CD4-positive, alpha-beta T cell treated with Interleukin-17A for 1 hour (primary cell): ENCODE data around the gene NKG7.
A peak's percentile ranks its signal among the peaks of the same experiment; 100 is the strongest.

Source experiments
- DNase-seq: peaks from one replicate; pipeline ENCODE4 v3.0.0-alpha.2; 2020

NKG7 gene

DNA sequence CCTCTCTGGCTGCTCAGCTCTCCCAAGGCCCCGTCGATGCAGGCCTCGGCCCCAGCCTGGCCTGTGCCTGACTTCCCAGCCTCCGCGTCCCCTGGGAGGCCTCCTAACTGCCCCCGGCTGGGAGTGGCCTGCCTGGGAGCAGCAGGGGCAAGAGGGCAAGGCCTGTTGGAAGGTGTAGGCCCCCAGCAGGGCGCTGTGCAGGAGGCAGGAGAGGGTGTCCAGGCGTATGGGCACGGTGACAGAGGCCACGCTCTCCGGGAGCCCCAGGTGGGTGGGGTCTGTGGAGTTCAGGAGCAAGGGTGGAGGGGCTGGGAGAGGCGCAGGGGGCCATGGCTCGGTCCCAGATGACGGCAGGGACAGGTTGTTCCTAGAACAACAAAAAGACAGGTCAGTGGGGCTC lies 16.7 kb upstream of the NKG7 start:
- DNase-seq = no peak

DNA sequence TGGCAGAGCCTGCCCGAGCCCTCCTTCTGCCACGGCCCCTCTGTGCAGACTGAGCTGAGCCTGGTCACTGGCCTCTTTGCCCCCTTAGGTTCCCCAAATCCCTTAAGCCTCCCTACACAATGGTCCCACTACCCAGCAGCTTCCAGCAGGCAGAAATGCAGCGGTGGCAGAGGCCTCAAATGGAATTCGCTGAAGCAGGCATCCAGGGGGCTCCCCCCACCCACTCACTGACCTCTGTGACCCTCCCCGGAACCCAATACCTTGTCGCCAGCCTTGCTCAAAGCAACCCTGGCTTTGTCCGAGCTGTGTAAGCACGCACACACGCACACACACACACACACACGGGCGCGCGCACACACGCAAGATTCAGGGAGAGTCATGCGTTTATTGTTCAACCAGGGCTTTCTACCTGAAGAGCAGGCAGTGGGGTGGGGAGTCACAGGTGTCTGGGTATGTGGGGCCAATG lies 15.5 kb upstream of the NKG7 start, which contains the start of gene LIM2:
TSS of gene LIM2 (minus strand) at position 51 of the 466 bp plus-strand sequence. CDS start 531 bp downstream, outside the sequence.
- no peak for DNase-seq

- peak; percentile 41 for DNase-seq
Observed at GRCh38 chr19:51386882-51387520, 14.5 kb upstream of the NKG7 start.

DNA sequence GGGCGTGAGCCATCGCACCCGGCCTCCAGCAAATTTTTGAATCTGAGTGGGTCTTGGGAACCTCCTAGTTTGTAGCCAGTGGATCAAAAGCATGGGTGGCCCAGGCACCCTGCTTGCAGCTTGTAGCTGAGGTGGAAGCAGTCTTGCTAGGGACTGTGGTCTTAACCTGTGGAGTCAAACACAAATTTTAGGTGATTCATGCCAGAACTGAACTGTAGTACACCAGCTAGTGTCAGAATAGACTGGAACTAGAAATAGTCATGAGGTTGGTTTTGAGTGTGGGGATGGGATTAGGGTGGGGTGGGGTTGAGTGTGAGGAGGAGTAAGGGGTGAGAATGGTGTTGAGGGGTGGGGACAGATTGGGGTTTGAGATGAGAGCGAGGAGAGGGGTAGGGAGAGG lies 9.6 kb upstream of the NKG7 start:
- DNase-seq = no peak

- DNase-seq = no peak
Observed at GRCh38 chr19:51380379-51380778, 7.9 kb upstream of the NKG7 start.

- no peak for DNase-seq
Observed at GRCh38 chr19:51377422-51377821, 5.0 kb upstream of the NKG7 start.

DNA sequence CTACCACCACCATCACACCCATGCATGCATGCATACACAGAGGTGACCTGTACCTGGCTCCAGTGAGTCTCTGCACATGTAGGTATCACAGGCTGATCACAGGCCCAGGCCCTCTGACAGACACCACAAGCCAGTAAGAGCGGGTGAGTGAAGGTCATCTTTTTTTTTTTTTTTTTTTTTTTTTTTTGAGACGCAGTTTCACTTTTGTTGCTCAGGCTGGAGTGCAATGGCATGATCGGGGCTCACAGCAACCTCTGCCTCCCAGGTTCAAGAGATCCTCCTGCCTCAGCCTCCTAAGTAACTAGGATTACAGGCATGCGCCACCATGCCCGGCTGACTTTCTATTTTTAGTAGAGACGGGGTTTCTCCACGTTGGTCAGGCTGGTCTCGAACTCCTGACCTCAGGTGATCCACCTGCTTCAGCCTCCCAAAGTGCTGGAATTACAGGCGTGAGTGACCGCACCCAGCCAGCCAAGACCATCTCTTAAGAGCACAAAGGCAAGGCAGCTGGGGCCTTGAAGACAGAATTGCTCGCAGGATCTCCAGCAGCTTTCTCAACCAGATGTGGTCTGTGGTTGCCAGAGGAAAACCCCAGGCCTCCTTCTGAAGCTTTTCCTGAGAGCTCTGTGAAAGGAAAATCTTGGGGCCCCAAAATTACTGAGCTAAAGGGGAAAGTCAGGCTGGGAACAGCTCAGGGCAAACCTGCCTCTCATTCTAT lies 3.2 kb upstream of the NKG7 start:
- DNase-seq = peak; percentile 48

- no peak for DNase-seq
Observed at GRCh38 chr19:51372021-51372648, 319 bp downstream of the NKG7 start.

GRCh38 chr19:51371186-51371690 lies 1.2 kb downstream of the NKG7 start:
- no peak for DNase-seq

- DNase-seq = no peak
Observed at GRCh38 chr19:51370230-51370629, 2.2 kb downstream of the NKG7 start.

DNA sequence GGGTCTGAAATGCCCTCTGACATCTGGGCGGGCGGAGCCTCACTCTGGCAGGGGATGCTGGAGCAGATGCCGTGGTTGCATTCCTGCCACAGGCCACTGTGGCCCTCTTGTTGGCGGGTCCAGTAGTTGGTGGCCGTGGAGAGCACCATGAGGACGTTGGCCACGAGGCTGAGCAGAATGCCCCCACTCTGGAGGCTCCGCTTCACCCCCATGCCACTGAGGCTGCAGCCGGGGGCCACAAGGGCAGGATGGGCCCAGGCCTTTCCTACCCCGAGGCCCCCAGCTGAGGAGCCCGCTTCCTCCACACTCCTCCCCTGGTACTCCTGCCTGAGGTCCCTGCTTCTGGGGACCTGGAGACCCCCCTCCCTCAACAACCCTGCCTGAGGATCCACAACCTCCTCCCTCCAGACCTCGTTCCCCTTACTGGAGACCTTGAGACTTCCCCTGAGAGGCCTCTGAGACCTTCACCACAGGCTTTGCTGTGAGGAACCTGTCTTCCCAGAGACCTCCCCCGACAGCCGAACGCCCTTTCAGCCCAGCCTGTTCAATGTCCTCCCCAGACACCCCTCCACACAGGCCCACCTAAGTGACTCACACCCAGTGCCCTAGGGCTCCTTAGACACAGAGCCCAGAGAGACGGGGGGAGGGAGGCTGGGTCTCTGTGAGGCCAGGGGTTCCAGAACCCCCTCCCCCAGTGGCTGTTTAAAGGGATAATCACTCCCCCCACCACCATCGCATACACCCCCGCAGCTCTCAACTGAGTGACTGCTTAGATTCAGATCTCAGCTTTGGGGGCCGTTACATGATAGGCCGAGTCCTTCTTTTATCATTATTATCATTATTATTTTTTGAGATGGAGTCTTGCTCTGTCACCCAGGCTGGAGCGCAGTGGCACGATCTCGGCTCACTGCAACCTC lies 3.8 kb downstream of the NKG7 start, which contains the start of gene CLDND2:
TSS of gene CLDND2 (minus strand) at position 638 of the 917 bp plus-strand sequence. CDS start at position 212, 426 bp downstream.
- peak; percentile 29 for DNase-seq

GRCh38 chr19:51367565-51368365 lies 4.7 kb downstream of the NKG7 start:
- peak; percentile 97 for DNase-seq

DNA sequence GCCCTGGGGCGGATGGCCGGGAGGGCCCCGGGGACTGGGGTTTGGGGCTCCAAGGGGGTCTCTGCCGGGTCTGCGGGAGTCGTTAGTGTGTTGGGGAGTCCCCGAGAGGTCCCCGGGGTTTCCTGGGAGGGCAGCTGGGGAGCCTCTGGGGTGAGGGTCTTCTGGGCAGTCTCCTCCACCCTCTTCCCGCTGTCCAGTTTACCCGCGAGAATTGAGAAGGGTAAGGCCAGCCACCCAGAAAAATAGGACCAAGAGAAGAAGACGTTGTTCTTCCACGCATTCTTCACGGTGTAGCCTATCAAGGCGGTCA lies 5.2 kb downstream of the NKG7 start:
- peak; percentile 46 for DNase-seq

- DNase-seq = peak; percentile 95
Observed at GRCh38 chr19:51366389-51367254, 5.8 kb downstream of the NKG7 start.

- no peak for DNase-seq
Observed at GRCh38 chr19:51365965-51366388, 6.5 kb downstream of the NKG7 start, which contains the start of gene ETFB. ETFB (minus strand) TSS chr19:51366388; CDS start chr19:51366326, 62 bp downstream.

- peak; percentile 39 for DNase-seq
Observed at GRCh38 chr19:51365211-51365964, 7.1 kb downstream of the NKG7 start.

- no peak for DNase-seq
Observed at GRCh38 chr19:51364200-51365106, 8.0 kb downstream of the NKG7 start.

DNA sequence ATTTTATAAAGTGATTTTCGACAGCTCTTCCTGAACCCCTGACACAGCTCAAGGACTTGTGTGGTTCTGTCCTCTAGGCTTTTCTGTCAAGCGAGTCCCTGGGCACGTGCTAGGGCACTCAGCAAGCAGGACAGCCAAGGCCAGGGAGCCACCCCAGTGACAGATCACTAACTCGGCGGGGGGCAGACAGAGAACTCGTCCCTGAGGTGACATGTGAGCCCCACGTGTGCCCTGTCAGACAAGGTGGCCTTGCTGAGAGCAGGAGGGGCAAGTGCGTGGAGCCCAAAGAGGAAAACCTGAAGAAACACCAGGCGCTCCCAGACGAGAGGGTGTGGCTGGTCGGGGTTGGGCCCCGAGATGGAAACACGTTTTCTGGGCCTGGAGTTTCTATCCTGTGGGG lies 11.2 kb downstream of the NKG7 start:
- DNase-seq = no peak

DNA sequence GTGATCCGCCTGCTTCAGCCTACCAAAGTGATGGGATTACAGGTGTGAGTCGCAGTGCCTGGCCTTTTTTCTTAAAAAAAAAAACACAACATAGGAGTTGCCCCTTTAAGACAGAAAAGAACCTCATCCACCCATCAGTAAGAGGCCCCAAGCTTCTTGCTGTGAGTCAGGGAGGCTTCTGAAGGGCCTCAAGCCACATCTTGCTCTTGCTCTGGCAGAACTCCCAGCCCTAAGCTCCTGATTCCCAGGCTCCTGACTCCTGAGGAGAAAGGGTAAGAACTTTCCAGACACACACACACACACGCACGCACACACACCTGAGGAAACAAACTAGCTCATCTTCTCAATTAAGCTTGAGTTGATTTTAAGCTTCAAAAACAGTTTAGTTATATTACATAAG lies 13.2 kb downstream of the NKG7 start:
- no peak for DNase-seq
